Colonic mucosa (tissue), 4 donors: ENCODE results near the gene FBRSL1. TPM values are rescaled to one million over a fixed set of nuclear protein-coding genes. Genes with fewer than 3 reads are reported as not detected.
A peak's percentile ranks its signal among the peaks of the same experiment; 100 is the strongest.
"Not testable (repeated sequence)": the region's sequence is repeated elsewhere in the genome, so short reads cannot be mapped to it uniquely, and the experiment has no call there.

Experiments
- DNase-seq: peaks from one replicate; pipeline ENCODE4 v3.0.0-alpha.2; 2020
- H3K27ac ChIP-seq: fragments of 200-600 bp; one replicate; pipeline ENCODE4 v1.8.0; 2021
- H3K27me3 ChIP-seq: fragments of 200-600 bp; one replicate; pipeline ENCODE4 v1.8.0; 2021
- H3K36me3 ChIP-seq: fragments of 200-600 bp; one replicate; pipeline ENCODE4 v1.8.0; 2021
- H3K4me1 ChIP-seq: fragments of 200-600 bp; one replicate; pipeline ENCODE4 v1.8.0; 2021; ENCODE audit warnings: mild to moderate bottlenecking
- H3K4me3 ChIP-seq: fragments of 200-600 bp; one replicate; pipeline ENCODE4 v1.8.0; 2021
- H3K9ac ChIP-seq, 2 donors: one replicate each; pipeline ENCODE4 v1.7.0; 2013; ENCODE audit warnings: control low read depth in 2 of 2, low read depth in 2 of 2, low read length in 2 of 2
- H3K9me3 ChIP-seq: fragments of 200-600 bp; one replicate; pipeline ENCODE4 v1.8.0; 2021
- intact Hi-C: fragments of 100-400 bp; cut with DNase I; formaldehyde crosslinking; loops from one replicate; pipeline ENCODE4 v1.14.1; 2022
- total RNA-seq, 2 donors: library from RNA; stranded (reverse); fragmentation: NEBNext Ultra II Directional in 1 of 2; extraction: Animal tissue kit (Norgen Biotek cat#: 25700) in 1 of 2; gene quantifications; one replicate each; pipeline ENCODE4 v1.2.1, GENCODE V29; 2021
- TF ChIP-seq, protein P1 (sequence below): fragments of 200-600 bp; IDR thresholded peaks from one replicate; pipeline ENCODE4 v1.8.0; 2022; ENCODE audit warnings: antibody characterized with exemption, mild to moderate bottlenecking
- donor health status: healthy.
- donor health status: DM: no; HTN: no; CAD: no.
- donor health status: DM: no; HTN: no; CAD: no.

The FBRSL1 gene
- 100 to 1,000 TPM in 1 of 2 donors, 10 to 100 TPM in 1; 51.9 to 101 TPM for total RNA-seq

GRCh38 chr12:132489602-132490266 lies at the start of gene FBRSL1:
Gene FBRSL1 (plus strand): TSS chr12:132490151.
- TF ChIP-seq, protein P1, sequence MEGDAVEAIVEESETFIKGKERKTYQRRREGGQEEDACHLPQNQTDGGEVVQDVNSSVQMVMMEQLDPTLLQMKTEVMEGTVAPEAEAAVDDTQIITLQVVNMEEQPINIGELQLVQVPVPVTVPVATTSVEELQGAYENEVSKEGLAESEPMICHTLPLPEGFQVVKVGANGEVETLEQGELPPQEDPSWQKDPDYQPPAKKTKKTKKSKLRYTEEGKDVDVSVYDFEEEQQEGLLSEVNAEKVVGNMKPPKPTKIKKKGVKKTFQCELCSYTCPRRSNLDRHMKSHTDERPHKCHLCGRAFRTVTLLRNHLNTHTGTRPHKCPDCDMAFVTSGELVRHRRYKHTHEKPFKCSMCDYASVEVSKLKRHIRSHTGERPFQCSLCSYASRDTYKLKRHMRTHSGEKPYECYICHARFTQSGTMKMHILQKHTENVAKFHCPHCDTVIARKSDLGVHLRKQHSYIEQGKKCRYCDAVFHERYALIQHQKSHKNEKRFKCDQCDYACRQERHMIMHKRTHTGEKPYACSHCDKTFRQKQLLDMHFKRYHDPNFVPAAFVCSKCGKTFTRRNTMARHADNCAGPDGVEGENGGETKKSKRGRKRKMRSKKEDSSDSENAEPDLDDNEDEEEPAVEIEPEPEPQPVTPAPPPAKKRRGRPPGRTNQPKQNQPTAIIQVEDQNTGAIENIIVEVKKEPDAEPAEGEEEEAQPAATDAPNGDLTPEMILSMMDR: no peak
- Histone ChIP-seq H3K27me3 (no peaks in the 10 kb centered on the region), H3K4me1 (peaks cover 31% of the 10 kb centered on the region), H3K9me3 (no peaks in the 10 kb centered on the region), H3K4me3 (peak within 1 kb of the TSS; percentile 79), H3K36me3 (no peaks in the 10 kb centered on the region), H3K27ac (peak within 1 kb of the TSS; percentile 63), H3K9ac (peak within 1 kb of the TSS; percentile 83 to 84)
- peak; percentile 95 for DNase-seq
- intact Hi-C loops: no loop called here

DNA sequence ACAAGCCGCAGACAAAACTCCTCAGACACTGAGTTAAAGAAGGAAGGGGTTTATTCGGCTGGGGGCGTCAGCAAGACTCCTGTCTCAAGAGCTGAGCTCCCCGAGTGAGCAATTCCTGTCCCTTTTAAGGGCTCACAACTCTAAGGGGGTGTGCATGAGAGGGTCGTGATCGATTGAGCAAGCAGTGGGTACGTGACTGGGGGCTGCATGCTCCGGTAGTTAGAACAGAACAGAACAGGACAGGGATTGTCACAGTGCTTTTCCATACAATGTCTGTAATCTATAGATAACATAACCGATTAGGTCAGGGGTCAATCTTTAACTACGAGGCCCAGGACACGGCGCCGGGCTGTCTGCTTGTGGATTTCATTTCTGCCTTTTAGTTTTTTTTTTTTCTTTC lies 49.5 kb upstream of the FBRSL1 start:
- H3K4me3 ChIP-seq, H3K27ac ChIP-seq, H3K9ac ChIP-seq, H3K9me3 ChIP-seq, H3K27me3 ChIP-seq, intact Hi-C loops, H3K4me1 ChIP-seq, DNase-seq, H3K36me3 ChIP-seq: not testable (repeated sequence)

DNA sequence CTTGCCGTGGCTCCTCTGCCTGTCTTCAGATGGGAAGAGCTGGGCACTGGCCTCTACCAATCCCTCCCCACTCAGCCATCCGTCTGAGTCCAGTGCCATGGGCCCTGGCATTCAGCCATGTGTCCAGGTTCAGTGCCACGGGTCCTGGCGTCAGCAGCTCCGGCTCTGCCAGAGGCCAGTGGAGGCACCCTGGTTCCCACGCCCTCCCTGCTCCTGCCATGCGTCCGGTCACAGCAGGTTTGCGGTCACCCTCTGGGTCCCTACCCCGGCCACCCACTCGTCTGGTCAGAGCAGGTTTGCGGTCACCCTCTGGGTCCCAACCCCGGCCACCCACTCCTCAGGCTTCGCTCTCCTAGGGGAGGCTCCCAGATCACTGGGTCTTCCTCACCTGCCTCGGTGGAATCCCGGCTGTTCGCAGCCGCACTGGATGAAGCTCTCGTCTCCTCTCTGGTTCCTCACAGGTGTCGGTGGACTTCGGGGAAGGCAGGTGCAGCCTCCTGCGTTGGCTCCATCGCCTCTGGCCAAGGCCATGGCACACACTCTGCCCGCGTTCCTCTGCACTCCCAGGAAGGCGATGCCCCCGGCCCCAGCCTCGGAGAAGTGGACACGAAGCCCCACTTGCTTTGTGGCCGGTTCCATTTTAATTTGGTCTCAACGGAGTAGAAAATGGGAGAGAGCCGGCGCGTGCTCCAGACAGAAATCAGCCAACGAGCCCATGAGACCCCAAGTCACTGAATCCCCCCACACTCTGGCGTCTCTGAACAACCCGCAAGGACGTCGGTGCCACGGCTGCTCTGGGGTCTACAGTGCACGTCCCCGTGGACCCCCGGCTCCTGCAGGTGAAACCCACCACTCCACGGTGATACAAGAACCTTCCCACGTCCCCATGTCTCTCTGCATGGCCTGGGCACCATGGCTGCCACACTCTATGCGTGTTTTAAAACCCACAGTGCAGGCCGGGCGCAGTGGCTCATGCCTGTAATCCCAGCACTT lies 47.8 kb upstream of the FBRSL1 start:
- Histone ChIP-seq H3K9me3 (no peaks in the 10 kb centered on the region), H3K36me3 (no peaks in the 10 kb centered on the region), H3K4me3 (no peak overlapping the region), H3K4me1 (no peaks in the 10 kb centered on the region), H3K9ac (no peak overlapping the region), H3K27ac (no peak overlapping the region), H3K27me3 (no peaks in the 10 kb centered on the region)
- intact Hi-C loops: no loop called here
- DNase-seq: no peak
- TF ChIP-seq, protein P1: no peak

- intact Hi-C loops: no loop called here
These were observed 46.9 kb upstream of the FBRSL1 start for GRCh38 chr12:132443091-132443490.

DNA sequence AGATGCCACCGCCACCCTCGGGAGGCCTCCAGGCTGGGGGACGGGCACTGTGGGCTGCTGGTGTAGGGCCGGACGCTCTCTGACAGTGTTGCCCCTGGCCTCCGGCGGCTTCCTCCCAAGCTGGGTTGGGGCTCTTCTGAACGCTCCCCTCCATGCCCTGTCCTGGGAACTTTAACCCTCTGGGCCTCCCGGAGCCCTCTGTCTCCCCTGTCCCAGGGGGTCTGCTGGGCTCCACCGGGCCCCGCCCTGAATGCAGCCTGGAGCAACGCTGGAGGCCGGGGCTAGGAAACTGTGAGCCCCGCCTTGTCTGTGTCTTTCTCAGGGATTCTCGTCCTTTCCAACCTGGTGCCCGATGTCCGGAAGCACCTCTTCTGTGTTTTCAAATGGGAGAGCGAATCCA lies 45.7 kb upstream of the FBRSL1 start:
- intact Hi-C loops: no loop called here
- Histone ChIP-seq H3K9me3 (no peaks in the 10 kb centered on the region), H3K27ac (no peak overlapping the region), H3K4me3 (no peak overlapping the region), H3K27me3 (no peaks in the 10 kb centered on the region), H3K36me3 (no peaks in the 10 kb centered on the region), H3K4me1 (no peaks in the 10 kb centered on the region), H3K9ac (no peak overlapping the region)
- DNase-seq: no peak
- TF ChIP-seq, protein P1: no peak

More at GRCh38 chr12:132443091-132443490, 46.9 kb upstream of the FBRSL1 start:
- Histone ChIP-seq H3K4me1 (no peaks in the 10 kb centered on the region), H3K9me3 (no peaks in the 10 kb centered on the region), H3K27ac (no peak overlapping the region), H3K4me3 (no peak overlapping the region), H3K36me3 (no peaks in the 10 kb centered on the region), H3K27me3 (no peaks in the 10 kb centered on the region), H3K9ac (no peak overlapping the region)
- TF ChIP-seq, protein P1: no peak
- no peak for DNase-seq
